GM19025 (cell line): ENCODE measurements around the gene FCN1.
"Not testable (repeated sequence)": the region's sequence is repeated elsewhere in the genome, so short reads cannot be mapped to it uniquely, and the experiment has no call there.

Experiments used
- ATAC-seq: cut with Tn5 transposase; IDR thresholded peaks from one replicate; pipeline ENCODE4 v1.9.1; 2021; ENCODE audit warnings: mild to moderate bottlenecking, low read depth, moderate library complexity; ENCODE audit not compliant: unreplicated experiment

FCN1 gene

DNA sequence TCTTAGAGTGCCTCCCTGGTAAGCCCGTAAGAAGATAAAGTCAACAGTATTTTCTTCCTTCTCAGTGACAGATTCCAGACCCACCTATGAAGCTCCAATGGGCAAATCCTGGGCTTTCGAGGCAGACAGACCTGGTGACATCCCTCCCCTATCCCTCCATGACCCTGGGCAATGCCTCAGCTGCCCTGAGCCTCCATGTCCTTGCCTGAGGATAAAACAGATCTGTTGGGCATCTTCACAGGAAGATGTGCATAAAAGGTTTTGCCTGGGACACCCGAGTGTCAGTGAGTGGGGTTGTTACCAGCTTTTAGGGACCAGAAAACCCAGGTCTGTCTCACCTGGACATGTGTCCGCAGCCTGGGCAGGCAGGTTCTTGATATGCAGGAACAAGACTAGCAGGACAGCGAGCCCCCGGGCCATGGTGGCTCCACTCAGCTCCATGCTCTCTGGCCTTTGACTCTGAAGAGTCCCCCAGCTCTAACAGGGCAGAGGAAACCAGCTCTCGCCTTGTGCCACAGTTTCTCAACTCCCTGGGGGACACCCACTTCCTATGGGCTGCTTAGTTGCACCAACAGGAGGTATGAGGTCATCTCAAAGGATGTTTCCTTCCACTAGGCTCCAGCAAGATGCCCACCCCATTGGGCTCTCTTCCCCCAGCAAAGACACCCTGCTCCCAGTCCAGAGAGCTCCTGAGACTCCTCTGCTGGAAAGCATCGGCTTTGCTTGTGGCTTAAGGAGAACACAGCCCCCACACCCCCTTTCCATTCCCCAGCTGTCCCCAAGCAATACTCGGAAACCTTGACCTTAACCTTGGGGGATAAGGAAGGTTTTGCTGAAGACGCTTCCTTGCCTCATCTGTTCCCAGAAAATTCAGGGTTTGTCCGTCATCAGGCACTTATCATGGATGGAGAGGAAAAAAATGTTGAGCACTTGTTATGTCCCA lies at the start of gene FCN1:
FCN1 (minus strand) TSS at position 482 of the 943 bp plus-strand sequence; CDS start at position 441, 41 bp downstream.
- ATAC-seq, result no peak

DNA sequence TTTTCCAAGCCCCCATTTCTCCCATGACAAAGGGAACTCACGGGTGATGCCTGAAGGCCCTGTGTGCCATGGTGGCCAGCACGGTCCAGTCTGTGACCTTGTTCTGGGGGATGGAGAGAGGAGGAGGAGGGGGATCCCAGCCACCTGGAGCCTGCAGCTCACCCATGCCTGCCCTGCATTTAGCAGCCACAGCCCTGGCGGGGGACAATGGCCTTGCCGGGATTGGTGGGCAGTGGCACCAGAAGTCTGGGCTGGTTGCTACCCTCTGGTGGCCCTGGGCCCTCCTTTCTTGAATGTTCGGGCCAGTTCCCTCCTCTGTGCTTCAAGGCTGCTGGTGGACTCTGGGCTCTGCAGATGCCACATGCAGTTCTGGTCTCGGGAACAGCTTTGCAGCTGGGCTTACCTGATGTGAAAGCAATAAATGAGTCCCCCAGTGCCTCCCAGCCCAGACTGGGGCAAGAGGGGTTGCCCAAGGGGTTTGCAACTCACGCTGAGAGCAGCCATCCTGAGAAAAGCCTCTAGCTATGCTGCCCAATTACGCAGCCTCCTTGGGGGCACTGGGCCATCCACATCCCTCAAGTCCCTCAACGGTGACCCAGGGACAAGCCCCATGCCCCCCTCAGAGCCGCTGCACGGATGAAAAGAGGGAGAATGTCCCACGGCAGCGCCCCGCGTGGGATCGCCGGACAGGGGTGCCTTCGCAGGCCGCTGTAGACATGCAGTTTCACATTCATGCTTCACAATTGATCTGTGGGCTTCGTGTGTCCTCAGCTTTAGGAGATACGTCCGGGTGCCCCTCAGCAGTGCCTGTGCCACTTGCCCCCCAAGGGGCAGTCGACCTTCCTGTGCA lies 49.2 kb upstream of the FCN1 start:
- ATAC-seq, result no peak

GRCh38 chr9:134966270-134966669 lies 48.6 kb upstream of the FCN1 start:
- no peak for ATAC-seq

DNA sequence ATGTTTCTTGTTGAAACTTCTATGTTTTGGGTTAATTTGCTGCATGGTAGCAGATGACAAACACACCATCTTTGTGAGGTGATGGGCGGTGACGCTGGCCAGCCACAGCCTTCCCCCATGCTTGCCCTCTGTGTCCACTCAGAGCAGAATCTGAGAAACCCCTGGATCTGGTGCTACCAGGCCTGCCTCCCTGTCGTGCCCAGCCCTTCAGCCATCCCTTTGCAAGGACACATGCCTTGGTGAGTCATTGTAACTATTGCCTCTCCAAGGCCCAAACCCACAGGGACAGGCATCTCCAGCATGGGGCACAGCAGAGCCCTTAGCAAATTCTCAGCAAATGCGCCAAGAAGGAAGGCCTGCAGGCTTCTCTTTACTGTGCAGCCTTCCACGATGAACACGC lies 48.1 kb upstream of the FCN1 start:
- ATAC-seq, result no peak

GRCh38 chr9:134965411-134965810 lies 47.7 kb upstream of the FCN1 start:
- no peak for ATAC-seq

- no peak for ATAC-seq
Measured at GRCh38 chr9:134964271-134965055, 46.8 kb upstream of the FCN1 start.

DNA sequence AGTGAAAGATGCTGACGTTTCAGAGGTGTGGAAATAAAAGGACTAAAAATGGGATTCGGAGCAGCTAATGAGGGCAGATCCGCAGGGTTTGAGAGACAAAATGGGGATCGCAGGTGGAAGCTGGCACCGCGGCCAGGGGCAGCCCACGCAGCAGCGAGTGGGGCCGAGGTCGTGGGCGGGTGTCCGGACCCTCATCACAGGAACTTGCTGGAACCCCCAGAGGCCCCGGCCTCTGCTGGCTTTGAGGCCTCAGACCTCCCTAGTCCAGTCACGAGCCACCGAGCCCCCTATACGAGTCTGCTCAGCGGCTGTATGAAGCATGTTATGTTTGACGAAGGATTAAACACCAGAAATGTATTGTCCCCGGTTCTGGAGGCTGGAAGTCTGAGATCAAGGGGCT lies 45.8 kb upstream of the FCN1 start:
- ATAC-seq, result no peak

- ATAC-seq, result no peak
Measured at GRCh38 chr9:134962973-134963364, 45.3 kb upstream of the FCN1 start.

- no peak for ATAC-seq
Measured at GRCh38 chr9:134962065-134962972, 44.6 kb upstream of the FCN1 start.

DNA sequence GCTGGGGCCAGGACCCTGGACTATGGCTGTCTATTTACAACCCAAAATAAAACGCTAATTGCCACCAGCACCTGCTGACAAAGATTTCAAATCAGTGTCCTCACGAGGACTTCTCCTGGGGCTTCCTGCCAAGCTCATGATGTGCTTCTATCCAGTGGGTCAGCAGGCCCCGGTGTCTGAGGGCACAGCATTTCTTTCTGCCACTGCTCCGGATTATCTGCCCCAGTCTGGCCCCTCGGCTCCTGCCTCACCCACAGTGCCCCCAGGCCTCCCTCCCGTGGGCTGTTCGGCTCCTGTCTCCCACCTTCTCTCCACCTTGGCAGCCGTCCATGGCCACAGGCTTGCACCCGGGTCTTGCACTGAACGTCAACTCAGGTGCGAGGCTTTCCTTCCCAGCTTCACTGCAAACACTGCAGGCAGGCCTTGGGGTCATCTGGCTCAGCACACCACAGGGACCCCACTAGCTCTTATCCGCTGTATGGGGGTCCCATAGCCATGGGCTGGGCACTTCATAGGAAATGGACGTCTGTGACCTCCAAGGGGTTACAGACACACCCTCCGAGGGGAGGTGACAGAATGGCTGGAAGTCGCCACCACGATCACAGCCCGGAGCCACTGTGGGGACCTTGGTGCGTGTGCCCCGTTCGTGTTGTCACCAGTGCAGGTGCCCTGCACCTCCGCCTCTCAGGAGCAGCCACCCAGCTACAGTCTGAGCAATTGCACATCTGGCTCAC lies 43.8 kb upstream of the FCN1 start:
- no peak for ATAC-seq

DNA sequence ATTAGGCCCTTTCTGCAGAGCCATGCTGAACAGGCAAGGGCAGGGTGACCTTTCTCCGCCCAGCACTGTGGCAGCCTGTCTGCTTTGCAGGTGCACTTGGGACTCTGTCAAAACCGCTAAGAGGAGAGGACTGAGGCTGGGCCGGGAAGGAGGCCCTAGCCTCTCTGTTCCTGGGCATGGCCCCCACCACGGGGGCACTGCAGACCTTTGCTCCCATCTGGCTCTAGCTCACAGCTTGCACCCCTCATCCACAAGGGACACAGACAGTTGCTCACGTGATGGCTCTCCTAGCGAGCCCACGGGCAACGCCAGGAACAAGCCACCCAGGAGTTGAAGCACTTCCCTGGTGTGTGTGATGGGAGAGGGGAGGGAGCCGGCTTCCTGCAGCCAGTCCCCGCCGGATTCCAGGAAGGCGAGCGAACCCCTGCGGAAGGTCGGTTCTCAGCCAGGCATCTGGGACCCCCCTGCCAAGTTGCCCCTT lies 43.0 kb upstream of the FCN1 start:
- no peak for ATAC-seq

- no peak for ATAC-seq
Measured at GRCh38 chr9:134959971-134960310, 42.2 kb upstream of the FCN1 start.

DNA sequence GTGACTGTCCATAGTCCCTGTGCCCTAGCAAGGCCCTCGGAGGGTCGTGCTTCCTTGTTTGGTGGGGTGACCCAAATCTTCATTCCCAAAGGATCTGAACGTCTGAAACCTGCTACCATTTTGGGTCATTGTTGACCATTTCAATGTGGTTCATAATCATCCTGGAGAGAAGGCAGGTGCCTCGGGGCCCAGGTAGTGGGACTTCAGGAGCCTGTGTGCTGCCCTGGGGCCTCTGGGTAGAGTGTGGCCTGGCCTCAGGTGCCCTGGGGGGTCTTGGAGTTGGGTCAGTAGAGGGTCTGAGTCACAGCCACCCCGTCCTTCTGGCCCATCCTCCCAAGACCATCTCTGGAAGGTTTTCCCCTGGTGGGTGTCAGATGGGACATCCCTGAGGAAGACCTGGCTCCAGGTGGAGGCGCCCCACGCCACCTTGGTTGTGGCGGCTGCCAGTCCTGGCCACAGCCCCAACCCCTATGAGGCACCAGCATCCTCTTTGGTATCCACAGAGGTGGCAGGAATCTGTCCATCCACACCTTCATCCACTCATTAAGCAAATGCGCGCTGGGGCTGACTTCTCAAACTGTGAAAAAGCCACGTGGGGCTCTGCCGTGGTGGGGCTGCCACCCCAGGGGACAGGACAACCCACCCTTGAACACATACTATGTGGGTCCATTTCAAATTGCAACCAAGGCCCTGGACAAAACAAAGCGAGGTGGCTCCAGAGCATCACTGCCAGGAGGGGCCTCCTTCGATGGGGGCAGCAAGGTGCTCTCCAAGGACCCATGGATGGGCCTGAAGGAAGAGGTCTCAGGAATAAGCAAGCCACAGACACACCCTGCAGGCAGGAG lies 41.6 kb upstream of the FCN1 start:
- no peak for ATAC-seq

DNA sequence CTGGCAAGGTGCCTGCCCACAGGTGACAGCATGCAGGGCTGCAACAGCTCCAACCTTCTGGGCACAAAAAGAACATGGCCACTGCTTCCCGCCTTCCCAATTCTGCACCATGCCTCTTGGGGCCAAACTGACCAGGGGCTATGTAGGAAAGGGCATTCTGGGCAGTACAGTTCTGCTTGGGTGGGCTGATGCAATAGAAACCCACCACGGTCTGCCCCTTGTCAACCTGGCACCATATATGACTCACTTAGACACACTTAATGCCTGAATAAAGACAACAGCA lies 40.2 kb upstream of the FCN1 start:
- no peak for ATAC-seq

- ATAC-seq, result no peak
Measured at GRCh38 chr9:134957165-134957944, 39.6 kb upstream of the FCN1 start.

DNA sequence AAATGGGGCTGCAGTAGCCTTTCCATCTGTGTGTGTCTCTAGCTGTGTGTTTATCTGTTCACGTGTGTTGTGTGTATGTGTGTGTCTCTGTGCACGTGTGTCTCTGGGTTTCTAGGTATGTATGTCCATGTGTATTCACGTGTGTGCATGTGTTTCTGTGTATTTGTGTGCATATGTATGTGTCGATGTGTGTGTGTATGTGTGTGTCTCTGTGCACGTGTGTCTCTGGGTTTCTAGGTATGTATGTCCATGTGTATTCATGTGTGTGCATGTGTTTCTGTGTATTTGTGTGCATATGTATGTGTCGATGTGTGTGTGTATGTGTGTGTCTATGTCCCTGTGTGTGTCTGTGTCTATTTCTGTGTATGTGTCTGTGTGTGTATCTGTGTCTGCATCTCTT lies 38.7 kb upstream of the FCN1 start:
- not testable (repeated sequence) for ATAC-seq

DNA sequence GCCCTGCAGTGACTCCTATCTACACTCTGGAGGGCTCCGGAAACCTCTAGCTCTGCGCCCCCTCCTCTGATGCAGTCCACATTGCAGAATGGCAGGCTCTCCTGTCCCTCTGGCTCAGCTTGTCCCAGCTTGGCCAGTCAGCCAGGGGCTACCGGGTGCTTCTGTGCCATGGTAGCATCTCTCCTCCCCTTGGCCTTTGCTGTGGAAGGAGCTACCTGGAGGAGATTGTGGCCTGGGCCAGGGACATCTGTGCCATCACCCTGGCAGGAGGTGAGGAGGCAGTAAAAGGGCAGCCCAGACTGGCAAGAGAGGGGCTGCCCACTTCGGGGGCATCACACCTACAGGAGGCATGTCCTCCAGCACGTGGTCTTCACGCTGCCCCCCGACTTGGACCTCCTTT lies 38.1 kb upstream of the FCN1 start:
- ATAC-seq, result no peak

DNA sequence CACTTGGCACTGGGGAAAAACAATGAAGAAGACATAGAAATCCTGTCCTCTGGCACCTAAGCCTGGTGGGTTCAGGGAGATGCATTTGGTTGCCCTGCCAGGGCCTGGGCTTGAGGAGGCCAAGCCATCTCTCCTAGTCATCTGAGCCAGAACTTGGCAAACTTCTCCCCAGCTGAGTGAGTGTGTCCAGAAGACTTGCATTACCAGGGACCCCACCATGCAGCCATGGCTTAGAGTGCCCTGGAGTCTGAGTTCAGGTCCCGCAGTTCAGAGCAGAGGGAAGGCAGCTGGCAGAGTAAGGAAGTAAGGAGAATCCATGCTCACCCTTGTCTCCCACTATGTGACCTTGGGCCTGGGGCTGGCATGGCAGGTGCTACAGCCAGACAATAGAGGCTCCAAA lies 37.4 kb upstream of the FCN1 start:
- ATAC-seq, result no peak
